ENCODE measurements around the gene ZW10.
"Not testable (repeated sequence)": the region's sequence is repeated elsewhere in the genome, so short reads cannot be mapped to it uniquely, and the experiment has no call there.

Gene ZW10

GRCh38 chr11:113736323-113736722 lies 37.2 kb downstream of the ZW10 start:
- peak; percentile 14 for DNase-seq

- no peak for DNase-seq
These were observed 41.4 kb downstream of the ZW10 start for GRCh38 chr11:113732092-113732491.

- peak; percentile 59 for DNase-seq
These were observed 42.4 kb downstream of the ZW10 start for GRCh38 chr11:113730887-113731726.

- no peak for DNase-seq
These were observed 44.0 kb downstream of the ZW10 start for GRCh38 chr11:113729456-113729855.

GRCh38 chr11:113728814-113729213 lies 44.7 kb downstream of the ZW10 start:
- no peak for DNase-seq

- DNase-seq: no peak
These were observed 47.6 kb downstream of the ZW10 start for GRCh38 chr11:113725913-113726312.

GRCh38 chr11:113725407-113725806 lies 48.1 kb downstream of the ZW10 start:
- no peak for DNase-seq

GRCh38 chr11:113724778-113725177 lies 48.7 kb downstream of the ZW10 start:
- no peak for DNase-seq

- DNase-seq: no peak
These were observed 49.7 kb downstream of the ZW10 start for GRCh38 chr11:113723787-113724186.

GRCh38 chr11:113722934-113723333 lies 50.6 kb downstream of the ZW10 start:
- DNase-seq: no peak

GRCh38 chr11:113722221-113722620 lies 51.3 kb downstream of the ZW10 start:
- DNase-seq: no peak

GRCh38 chr11:113721462-113722066 lies 51.9 kb downstream of the ZW10 start:
- peak; percentile 38 for DNase-seq

GRCh38 chr11:113720478-113720877 lies 53.0 kb downstream of the ZW10 start:
- not testable (repeated sequence) for DNase-seq

GRCh38 chr11:113715882-113716625 lies 57.4 kb downstream of the ZW10 start:
- DNase-seq: no peak

GRCh38 chr11:113715273-113715672 lies 58.2 kb downstream of the ZW10 start:
- DNase-seq: no peak

- no peak for DNase-seq
These were observed 62.5 kb downstream of the ZW10 start for GRCh38 chr11:113710989-113711388.

- no peak for DNase-seq
These were observed 67.4 kb downstream of the ZW10 start, which contains the start of gene TMPRSS5 for GRCh38 chr11:113705871-113706655. TMPRSS5 (minus strand) TSS chr11:113706308; CDS start chr11:113706224, 84 bp downstream.

- not testable (repeated sequence) for DNase-seq
These were observed 69.9 kb downstream of the ZW10 start for GRCh38 chr11:113703551-113703950.

- no peak for DNase-seq
These were observed 72.0 kb downstream of the ZW10 start for GRCh38 chr11:113701491-113701890.

GRCh38 chr11:113698515-113698914 lies 75.0 kb downstream of the ZW10 start:
- DNase-seq: no peak

GRCh38 chr11:113697756-113698407 lies 75.6 kb downstream of the ZW10 start:
- no peak for DNase-seq

GRCh38 chr11:113697111-113697510 lies 76.4 kb downstream of the ZW10 start:
- no peak for DNase-seq

All from fibroblast of upper back skin (primary cell).